ENCODE data around the gene ZSWIM3. TPM values are rescaled to one million over a fixed set of nuclear protein-coding genes. Genes with fewer than 3 reads are reported as not detected.
"Not testable (repeated sequence)": the region's sequence is repeated elsewhere in the genome, so short reads cannot be mapped to it uniquely, and the experiment has no call there.

ZSWIM3 gene
- total RNA-seq, 2 experiments from 2014 or later: 5.1 to 5.8 TPM

DNA sequence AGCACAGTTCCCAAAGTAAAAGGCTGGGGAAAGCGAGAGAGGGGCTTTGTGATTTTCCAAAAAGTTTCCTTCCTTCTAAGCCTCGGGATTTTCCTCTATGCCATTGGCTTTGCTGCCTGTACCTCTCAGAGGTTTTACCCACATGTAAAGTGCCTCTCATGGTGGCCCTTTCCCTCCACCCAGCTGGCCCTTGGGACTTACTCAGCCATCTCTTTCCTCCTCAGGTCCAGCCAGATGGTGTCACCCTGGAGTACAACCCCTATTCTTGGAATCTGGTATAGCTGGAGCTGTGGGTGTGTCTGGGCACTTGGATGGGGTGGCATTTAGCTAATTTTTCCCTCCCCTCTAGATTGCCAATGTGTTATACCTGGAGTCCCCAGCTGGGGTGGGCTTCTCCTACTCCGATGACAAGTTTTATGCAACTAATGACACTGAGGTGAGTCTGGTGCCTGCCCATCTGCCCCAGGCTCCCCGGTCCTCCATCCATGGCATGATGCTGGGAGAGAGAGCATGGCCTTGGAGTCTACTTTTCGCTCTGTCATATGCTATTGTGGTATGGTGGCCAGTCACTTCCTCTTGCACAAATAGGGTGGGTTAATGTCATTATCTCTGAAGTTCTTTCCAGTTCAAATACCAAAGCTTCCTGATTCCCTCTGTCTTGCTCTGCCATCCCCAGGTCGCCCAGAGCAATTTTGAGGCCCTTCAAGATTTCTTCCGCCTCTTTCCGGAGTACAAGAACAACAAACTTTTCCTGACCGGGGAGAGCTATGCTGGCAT, 34.8 kb downstream of the ZSWIM3 start:
- no peak for ATAC-seq
- POLR2A ChIA-PET: interaction anchor here (0.6 to 4.6 kb wide), 9 partner anchors 9 to 472 kb away, joined by 3 to 39 read pairs (median 4); partner anchors contain the start of genes DNTTIP1, PCIF1, WFDC3 and ZSWIM1
- CTCF ChIA-PET: interaction anchor here (1.4 to 2.0 kb wide), 2 partner anchors 68 to 78 kb away, joined by 7 to 10 read pairs; no protein-coding TSS in a partner anchor

GRCh38 chr20:45892828-45893500, 35.5 kb downstream of the ZSWIM3 start:
- H3K4me3 Mint-ChIP-seq: peak overlapping the region; percentile 87
- DNase-seq (no peak), ATAC-seq (no peak)
- H3K27ac Mint-ChIP-seq: peak overlapping the region; percentile 82
- H3K9me3 Mint-ChIP-seq (ENCODE audit: insufficient read depth): no peaks in the 10 kb centered on the region
- no peaks in the 10 kb centered on the region for H3K27me3 Mint-ChIP-seq (ENCODE audit: low read depth)
- ChIA-PET CTCF (interaction anchor here (1.4 to 2.0 kb wide), 2 partner anchors 69 to 77 kb away, joined by 7 to 10 read pairs; no protein-coding TSS in a partner anchor), POLR2A (interaction anchor here (0.8 to 4.6 kb wide), 6 partner anchors 12 to 101 kb away, joined by 3 to 39 read pairs (median 5); partner anchors contain the start of genes DNTTIP1, PCIF1, WFDC3 and ZSWIM1)
- H3K36me3 Mint-ChIP-seq (ENCODE audit: low read depth): peaks cover 5% of the 10 kb centered on the region
- H3K4me1 Mint-ChIP-seq (ENCODE audit: low read depth): peaks cover 41% of the 10 kb centered on the region

More for the DNA sequence above, 34.8 kb downstream of the ZSWIM3 start:
- Mint-ChIP-seq H3K27me3 (ENCODE audit: low read depth) (no peaks in the 10 kb centered on the region), H3K4me1 (ENCODE audit: low read depth) (peaks cover 41% of the 10 kb centered on the region), H3K9me3 (ENCODE audit: insufficient read depth) (no peaks in the 10 kb centered on the region), H3K27ac (peak overlapping the region; percentile 82), H3K4me3 (peak overlapping the region; percentile 87), H3K36me3 (ENCODE audit: low read depth) (peaks cover 2% of the 10 kb centered on the region)
- DNase-seq: no peak

- POLR2A ChIA-PET: interaction anchor here (0.6 to 2.4 kb wide), 2 partner anchors 9 to 55 kb away, joined by 4 to 6 read pairs; no protein-coding TSS in a partner anchor
- CTCF ChIA-PET: no interaction called here
- Mint-ChIP-seq H3K36me3 (ENCODE audit: low read depth) (peaks cover 6% of the 10 kb centered on the region), H3K9me3 (ENCODE audit: insufficient read depth) (no peaks in the 10 kb centered on the region), H3K4me3 (no peak overlapping the region), H3K27me3 (ENCODE audit: low read depth) (no peaks in the 10 kb centered on the region), H3K27ac (no peak overlapping the region), H3K4me1 (ENCODE audit: low read depth) (peaks cover 41% of the 10 kb centered on the region)
- ATAC-seq: no peak
- DNase-seq: no peak
These were observed 36.4 kb downstream of the ZSWIM3 start for GRCh38 chr20:45893831-45894230.

DNA sequence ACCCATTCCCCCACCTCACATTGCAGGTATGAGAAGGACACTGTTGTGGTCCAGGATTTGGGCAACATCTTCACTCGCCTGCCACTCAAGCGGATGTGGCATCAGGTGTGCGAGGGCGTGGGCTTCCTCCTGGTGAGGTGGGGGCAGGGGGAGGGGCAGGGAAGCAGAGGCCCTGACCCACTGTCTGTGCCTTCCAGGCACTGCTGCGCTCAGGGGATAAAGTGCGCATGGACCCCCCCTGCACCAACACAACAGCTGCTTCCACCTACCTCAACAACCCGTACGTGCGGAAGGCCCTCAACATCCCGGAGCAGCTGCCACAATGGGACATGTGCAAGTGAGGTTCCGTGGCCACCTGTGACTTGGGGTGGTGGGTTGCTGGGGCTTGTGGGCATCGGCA, 37.4 kb downstream of the ZSWIM3 start:
- Mint-ChIP-seq H3K36me3 (ENCODE audit: low read depth) (peaks cover 6% of the 10 kb centered on the region), H3K4me1 (ENCODE audit: low read depth) (peaks cover 37% of the 10 kb centered on the region), H3K4me3 (no peak overlapping the region), H3K27ac (no peak overlapping the region), H3K27me3 (ENCODE audit: low read depth) (no peaks in the 10 kb centered on the region), H3K9me3 (ENCODE audit: insufficient read depth) (no peaks in the 10 kb centered on the region)
- ChIA-PET POLR2A (no interaction called here), CTCF (no interaction called here)
- DNase-seq (no peak), ATAC-seq (no peak)

GRCh38 chr20:45896641-45897161, 39.3 kb downstream of the ZSWIM3 start:
- no peak for DNase-seq
- Mint-ChIP-seq H3K9me3 (ENCODE audit: insufficient read depth) (no peaks in the 10 kb centered on the region), H3K4me1 (ENCODE audit: low read depth) (peaks cover 28% of the 10 kb centered on the region), H3K36me3 (ENCODE audit: low read depth) (peaks cover 6% of the 10 kb centered on the region), H3K27me3 (ENCODE audit: low read depth) (no peaks in the 10 kb centered on the region), H3K27ac (no peak overlapping the region), H3K4me3 (no peak overlapping the region)
- ChIA-PET POLR2A (interaction anchor here (1.3 to 1.7 kb wide), 2 partner anchors 11 to 38 kb away, joined by 3 to 6 read pairs; no protein-coding TSS in a partner anchor), CTCF (interaction anchor here (1.1 kb wide), 1 partner anchor 97 kb away, joined by 3 read pairs; no protein-coding TSS in a partner anchor)
- ATAC-seq: no peak

DNA sequence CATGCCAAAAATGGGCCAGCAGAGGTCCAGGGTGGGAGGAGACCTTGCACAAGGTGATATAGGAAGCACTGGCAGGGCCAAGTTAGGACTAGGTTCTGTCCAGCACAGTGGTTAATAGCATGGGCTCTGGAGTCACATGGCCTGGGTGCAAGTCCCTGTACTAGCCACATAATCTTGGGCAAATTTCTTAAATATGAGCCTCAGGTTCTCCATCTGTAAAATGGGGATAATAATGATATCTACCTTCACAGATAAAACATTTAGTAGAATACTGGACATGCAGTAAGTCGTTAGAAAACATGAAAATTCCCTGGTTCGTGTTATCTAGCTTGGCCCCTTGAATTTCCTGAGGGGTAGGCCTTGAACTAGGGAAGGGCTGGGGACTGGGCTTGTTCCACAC, 39.9 kb downstream of the ZSWIM3 start:
- CTCF ChIA-PET: interaction anchor here (1.1 kb wide), 1 partner anchor 98 kb away, joined by 3 read pairs; no protein-coding TSS in a partner anchor
- POLR2A ChIA-PET: interaction anchor here (1.3 to 1.7 kb wide), 2 partner anchors 11 to 38 kb away, joined by 3 to 6 read pairs; no protein-coding TSS in a partner anchor
- Mint-ChIP-seq H3K4me3 (no peak overlapping the region), H3K9me3 (ENCODE audit: insufficient read depth) (no peaks in the 10 kb centered on the region), H3K36me3 (ENCODE audit: low read depth) (peaks cover 6% of the 10 kb centered on the region), H3K27me3 (ENCODE audit: low read depth) (no peaks in the 10 kb centered on the region), H3K4me1 (ENCODE audit: low read depth) (peaks cover 23% of the 10 kb centered on the region), H3K27ac (no peak overlapping the region)
- DNase-seq (no peak), ATAC-seq (no peak)

DNA sequence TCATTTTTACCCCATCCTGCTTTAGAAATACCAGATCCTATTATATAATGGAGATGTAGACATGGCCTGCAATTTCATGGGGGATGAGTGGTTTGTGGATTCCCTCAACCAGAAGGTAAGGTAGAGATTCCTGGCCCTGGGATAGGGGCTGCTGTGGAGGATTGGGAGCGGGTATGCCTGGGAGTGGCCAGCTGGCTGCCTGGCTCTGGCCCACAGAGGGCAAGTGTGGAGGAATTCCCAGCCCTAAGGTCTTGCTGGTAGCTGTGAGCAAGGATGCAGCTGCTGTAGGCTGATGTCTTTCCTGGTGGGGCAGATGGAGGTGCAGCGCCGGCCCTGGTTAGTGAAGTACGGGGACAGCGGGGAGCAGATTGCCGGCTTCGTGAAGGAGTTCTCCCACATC, 40.3 kb downstream of the ZSWIM3 start:
- ChIA-PET POLR2A (interaction anchor here (1.7 kb wide), 1 partner anchor 10 kb away, joined by 6 read pairs; no protein-coding TSS in a partner anchor), CTCF (interaction anchor here (1.1 kb wide), 1 partner anchor 98 kb away, joined by 3 read pairs; no protein-coding TSS in a partner anchor)
- no peak overlapping the region for H3K27ac Mint-ChIP-seq

GRCh38 chr20:45898285-45898684, 40.9 kb downstream of the ZSWIM3 start:
- POLR2A ChIA-PET: no interaction called here
- H3K27me3 Mint-ChIP-seq (ENCODE audit: low read depth): no peaks in the 10 kb centered on the region
- H3K4me3 Mint-ChIP-seq: no peak overlapping the region
- CTCF ChIA-PET: no interaction called here
- ATAC-seq: no peak
- H3K9me3 Mint-ChIP-seq (ENCODE audit: insufficient read depth): no peaks in the 10 kb centered on the region
- peaks cover 6% of the 10 kb centered on the region for H3K36me3 Mint-ChIP-seq (ENCODE audit: low read depth)
- DNase-seq: no peak
- H3K27ac Mint-ChIP-seq: no peak overlapping the region
- peaks cover 13% of the 10 kb centered on the region for H3K4me1 Mint-ChIP-seq (ENCODE audit: low read depth)

More for the DNA sequence above, 40.3 kb downstream of the ZSWIM3 start:
- Mint-ChIP-seq H3K4me1 (ENCODE audit: low read depth) (peaks cover 19% of the 10 kb centered on the region), H3K36me3 (ENCODE audit: low read depth) (peaks cover 6% of the 10 kb centered on the region), H3K27me3 (ENCODE audit: low read depth) (no peaks in the 10 kb centered on the region), H3K4me3 (no peak overlapping the region), H3K9me3 (ENCODE audit: insufficient read depth) (no peaks in the 10 kb centered on the region)
- ATAC-seq (no peak), DNase-seq (no peak)

DNA sequence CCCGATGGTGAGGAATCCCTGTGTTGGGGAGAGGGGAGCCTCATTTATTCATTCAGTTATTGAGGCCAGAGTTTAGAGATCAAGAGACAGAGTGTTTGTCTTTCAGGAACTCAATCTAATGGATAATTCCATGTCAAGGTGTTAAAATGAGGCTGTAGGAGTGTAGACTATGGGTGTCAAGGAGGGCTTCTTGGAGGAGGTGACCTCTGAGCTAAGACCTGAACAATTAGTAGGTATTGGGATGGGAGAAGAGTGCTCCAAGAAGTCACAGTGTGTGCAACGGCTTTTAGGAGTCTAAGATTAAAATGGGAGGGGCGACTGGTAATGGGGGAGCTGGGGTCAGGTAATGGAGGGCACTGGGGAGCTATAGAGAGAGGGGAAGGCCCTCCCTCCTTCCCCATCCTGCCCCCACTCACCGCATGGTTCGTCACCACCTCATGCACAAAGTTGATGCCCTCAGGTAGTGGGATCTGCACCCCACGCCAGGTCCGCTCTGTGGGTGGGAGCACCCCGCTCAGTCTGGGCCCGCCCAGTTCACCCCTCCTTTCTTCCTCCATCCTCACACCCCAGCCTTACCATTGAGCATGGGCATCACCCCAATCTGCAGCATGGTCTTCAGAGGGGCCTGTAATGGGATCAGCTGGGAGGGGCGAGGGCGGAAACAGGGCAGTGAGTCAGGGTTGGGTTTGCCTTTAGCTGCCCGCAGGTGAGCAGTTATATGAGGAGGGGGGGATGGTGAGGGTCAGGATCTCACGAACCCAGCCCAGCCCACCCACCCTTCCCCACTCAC, 41.8 kb downstream of the ZSWIM3 start:
- ChIA-PET CTCF (no interaction called here), POLR2A (interaction anchor here (1.4 kb wide), 1 partner anchor 10 kb away, joined by 3 read pairs; no protein-coding TSS in a partner anchor)
- Mint-ChIP-seq H3K36me3 (ENCODE audit: low read depth) (peaks cover 5% of the 10 kb centered on the region), H3K27ac (no peak overlapping the region), H3K4me1 (ENCODE audit: low read depth) (peaks cover 7% of the 10 kb centered on the region), H3K4me3 (no peak overlapping the region), H3K9me3 (ENCODE audit: insufficient read depth) (no peaks in the 10 kb centered on the region), H3K27me3 (ENCODE audit: low read depth) (no peaks in the 10 kb centered on the region)
- ATAC-seq (no peak), DNase-seq (no peak)

DNA sequence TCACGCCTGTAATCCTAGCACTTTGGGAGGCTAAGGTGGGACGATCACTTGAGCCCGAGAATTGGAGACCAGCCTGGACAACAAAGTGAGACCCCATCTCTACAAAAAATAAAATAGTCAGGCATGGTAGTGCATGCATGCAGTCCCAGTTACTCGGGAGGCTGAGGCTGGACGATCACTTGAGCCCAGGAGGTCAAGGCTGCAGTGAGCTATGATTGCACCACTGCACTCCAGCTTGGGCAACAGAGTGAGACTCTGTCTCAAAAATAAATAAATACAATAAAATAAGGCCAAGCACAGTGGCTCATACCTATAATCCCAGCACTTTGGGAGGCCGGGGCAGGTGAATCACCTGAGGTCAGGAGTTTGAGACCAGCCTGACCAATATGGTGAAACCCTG, 43.9 kb downstream of the ZSWIM3 start:
- H3K4me1 Mint-ChIP-seq (ENCODE audit: low read depth); H3K27me3 Mint-ChIP-seq (ENCODE audit: low read depth); H3K27ac Mint-ChIP-seq; H3K4me3 Mint-ChIP-seq; DNase-seq; ATAC-seq; H3K36me3 Mint-ChIP-seq (ENCODE audit: low read depth); H3K9me3 Mint-ChIP-seq (ENCODE audit: insufficient read depth); CTCF ChIA-PET: not testable (repeated sequence)
- POLR2A ChIA-PET: interaction anchor here (0.7 kb wide), 1 partner anchor 10 kb away, joined by 3 read pairs; no protein-coding TSS in a partner anchor

- Mint-ChIP-seq H3K27me3 (ENCODE audit: low read depth) (no peaks in the 10 kb centered on the region), H3K4me1 (ENCODE audit: low read depth) (no peaks in the 10 kb centered on the region), H3K4me3 (no peak overlapping the region), H3K9me3 (ENCODE audit: insufficient read depth) (no peaks in the 10 kb centered on the region), H3K27ac (no peak overlapping the region), H3K36me3 (ENCODE audit: low read depth) (peaks cover 4% of the 10 kb centered on the region)
- no peak for ATAC-seq
- DNase-seq: no peak
- CTCF ChIA-PET: no interaction called here
- POLR2A ChIA-PET: interaction anchor here (0.6 kb wide), 1 partner anchor 203 kb away, joined by 3 read pairs; no protein-coding TSS in a partner anchor
These were observed 44.8 kb downstream of the ZSWIM3 start for GRCh38 chr20:45902199-45902701.
